ENCODE measurements around the gene S1PR1. TPM values are rescaled to one million over a fixed set of nuclear protein-coding genes. Genes with fewer than 3 reads are reported as not detected.
"Not testable (repeated sequence)": the region's sequence is repeated elsewhere in the genome, so short reads cannot be mapped to it uniquely, and the experiment has no call there.

Gene S1PR1
- total RNA-seq, 1 donor from 2014 or later = 85.2 TPM

- intact Hi-C loops (cut with micrococcal nuclease) = loop anchor here (2.0 to 5.0 kb wide), 3 partner anchors 15 to 62 kb away; no protein-coding TSS in a partner anchor
- no peak overlapping the region for H3K27ac Mint-ChIP-seq
- peaks cover 16% of the 10 kb centered on the region for H3K4me1 Mint-ChIP-seq
- DNase-seq = no peak
- H3K9me3 Mint-ChIP-seq = no peaks in the 10 kb centered on the region
- TF ChIP-seq CTCF (IDR thresholded peaks at IDR 0.05) = no peak
- ATAC-seq (ENCODE audit: low read depth) = no peak
- ChIA-PET POLR2A (interaction anchor here (0.6 to 3.7 kb wide), 6 partner anchors 17 to 89 kb away, joined by 3 to 35 read pairs (median 7); partner anchors contain the start of gene S1PR1), CTCF (interaction anchor here (1.0 kb wide), 2 partner anchors 36 to 39 kb away, joined by 3 read pairs; no protein-coding TSS in a partner anchor)
- H3K36me3 Mint-ChIP-seq (ENCODE audit: low read depth) = no peaks in the 10 kb centered on the region
- no peaks in the 10 kb centered on the region for H3K27me3 Mint-ChIP-seq
- no peak overlapping the region for H3K4me3 Mint-ChIP-seq
Measured at GRCh38 chr1:101199637-101199982, 37.2 kb upstream of the S1PR1 start.

- no peaks in the 10 kb centered on the region for H3K27me3 Mint-ChIP-seq
- no peak for TF ChIP-seq CTCF (IDR thresholded peaks at IDR 0.05)
- no peaks in the 10 kb centered on the region for H3K36me3 Mint-ChIP-seq (ENCODE audit: low read depth)
- intact Hi-C loops (cut with micrococcal nuclease) = no loop called here
- H3K4me3 Mint-ChIP-seq = no peak overlapping the region
- ATAC-seq (ENCODE audit: low read depth) (no peak), DNase-seq (no peak)
- ChIA-PET POLR2A (interaction anchor here (0.6 to 3.7 kb wide), 3 partner anchors 34 to 157 kb away, joined by 3 to 35 read pairs (median 9); partner anchors contain the start of gene S1PR1), CTCF (no interaction called here)
- H3K9me3 Mint-ChIP-seq = no peaks in the 10 kb centered on the region
- peaks cover 16% of the 10 kb centered on the region for H3K4me1 Mint-ChIP-seq
- no peak overlapping the region for H3K27ac Mint-ChIP-seq
Measured at GRCh38 chr1:101200513-101200912, 36.3 kb upstream of the S1PR1 start.

GRCh38 chr1:101203820-101204540 is 32.8 kb upstream of the S1PR1 start:
- intact Hi-C loops (cut with micrococcal nuclease) = no loop called here
- CTCF ChIA-PET = interaction anchor here (0.9 kb wide), 1 partner anchor 11 kb away, joined by 3 read pairs; no protein-coding TSS in a partner anchor
- Mint-ChIP-seq H3K4me3 (no peak overlapping the region), H3K27me3 (no peaks in the 10 kb centered on the region), H3K36me3 (ENCODE audit: low read depth) (no peaks in the 10 kb centered on the region), H3K27ac (no peak overlapping the region), H3K9me3 (no peaks in the 10 kb centered on the region), H3K4me1 (peaks cover 11% of the 10 kb centered on the region)
- ATAC-seq (ENCODE audit: low read depth) (no peak), DNase-seq (no peak)
- POLR2A ChIA-PET = interaction anchor here (0.9 kb wide), 1 partner anchor 11 kb away, joined by 3 read pairs; no protein-coding TSS in a partner anchor
- no peak for TF ChIP-seq CTCF (IDR thresholded peaks at IDR 0.05)

- POLR2A ChIA-PET = no interaction called here
- ATAC-seq (ENCODE audit: low read depth) = no peak
- intact Hi-C loops (cut with micrococcal nuclease) = no loop called here
- Mint-ChIP-seq H3K27ac (no peak overlapping the region), H3K9me3 (no peaks in the 10 kb centered on the region), H3K4me1 (no peaks in the 10 kb centered on the region), H3K36me3 (ENCODE audit: low read depth) (no peaks in the 10 kb centered on the region), H3K4me3 (no peak overlapping the region), H3K27me3 (no peaks in the 10 kb centered on the region)
- CTCF ChIA-PET = no interaction called here
- DNase-seq = no peak
- no peak for TF ChIP-seq CTCF (IDR thresholded peaks at IDR 0.05)
Measured at GRCh38 chr1:101205457-101205856, 31.4 kb upstream of the S1PR1 start.

- H3K27ac Mint-ChIP-seq; intact Hi-C loops (cut with micrococcal nuclease); ATAC-seq (ENCODE audit: low read depth); H3K4me3 Mint-ChIP-seq; POLR2A ChIA-PET; DNase-seq; H3K27me3 Mint-ChIP-seq; H3K36me3 Mint-ChIP-seq (ENCODE audit: low read depth); CTCF ChIA-PET; H3K9me3 Mint-ChIP-seq; H3K4me1 Mint-ChIP-seq: not testable (repeated sequence)
Measured at GRCh38 chr1:101206139-101206538, 30.7 kb upstream of the S1PR1 start.

- POLR2A ChIA-PET = interaction anchor here (1.0 kb wide), 1 partner anchor 32 kb away, joined by 4 read pairs; no protein-coding TSS in a partner anchor
- H3K27me3 Mint-ChIP-seq; DNase-seq; H3K36me3 Mint-ChIP-seq (ENCODE audit: low read depth); H3K9me3 Mint-ChIP-seq; H3K4me3 Mint-ChIP-seq; CTCF ChIA-PET; H3K4me1 Mint-ChIP-seq; ATAC-seq (ENCODE audit: low read depth); intact Hi-C loops (cut with micrococcal nuclease); H3K27ac Mint-ChIP-seq: not testable (repeated sequence)
Measured at GRCh38 chr1:101207271-101207670, 29.5 kb upstream of the S1PR1 start.

All from activated B cell treated with CpG ODN at 0.5 μM for 24 hours (primary cell).